Effector memory CD8-positive, alpha-beta T cell (primary cell): ENCODE data around the gene TM4SF1.
"Not testable (repeated sequence)": the region's sequence is repeated elsewhere in the genome, so short reads cannot be mapped to it uniquely, and the experiment has no call there.

Experiments
- ATAC-seq: fragments of 150-1000 bp; cut with Tn5 transposase; replicated peaks from 2 replicates; pipeline ENCODE4 v1.10.0; 2021; ENCODE audit warnings: mild to moderate bottlenecking, moderate library complexity
- DNase-seq, 3 experiments: peaks; one replicate each; pipeline ENCODE4 v3.0.0; 2021
- H3K27ac Mint-ChIP-seq, 2 donors: one replicate each; pipeline ENCODE4 v1.8.0; 2022; ENCODE audit warnings: mild to moderate bottlenecking in 2 of 2, mixed read lengths in 2 of 2, moderate library complexity in 2 of 2
- H3K27me3 Mint-ChIP-seq, 2 donors: one replicate each; pipeline ENCODE4 v1.8.0; 2022; ENCODE audit warnings: mixed read lengths in 2 of 2
- H3K36me3 Mint-ChIP-seq: one replicate; pipeline ENCODE4 v1.8.0; 2022; ENCODE audit warnings: mild to moderate bottlenecking, moderate library complexity, mixed read lengths; ENCODE audit not compliant: insufficient read depth
- H3K4me1 Mint-ChIP-seq, 2 donors: one replicate each; pipeline ENCODE4 v1.8.0; 2022; ENCODE audit warnings: low read depth in 2 of 2, mixed read lengths in 2 of 2
- H3K4me3 Mint-ChIP-seq, 2 donors: one replicate each; pipeline ENCODE4 v1.8.0; 2022; ENCODE audit warnings: mild to moderate bottlenecking in 2 of 2, mixed read lengths in 2 of 2, moderate library complexity in 2 of 2
- H3K9me3 Mint-ChIP-seq, 2 donors: one replicate each; pipeline ENCODE4 v1.8.0; 2022; ENCODE audit warnings: mixed read lengths in 2 of 2

Gene TM4SF1

DNA sequence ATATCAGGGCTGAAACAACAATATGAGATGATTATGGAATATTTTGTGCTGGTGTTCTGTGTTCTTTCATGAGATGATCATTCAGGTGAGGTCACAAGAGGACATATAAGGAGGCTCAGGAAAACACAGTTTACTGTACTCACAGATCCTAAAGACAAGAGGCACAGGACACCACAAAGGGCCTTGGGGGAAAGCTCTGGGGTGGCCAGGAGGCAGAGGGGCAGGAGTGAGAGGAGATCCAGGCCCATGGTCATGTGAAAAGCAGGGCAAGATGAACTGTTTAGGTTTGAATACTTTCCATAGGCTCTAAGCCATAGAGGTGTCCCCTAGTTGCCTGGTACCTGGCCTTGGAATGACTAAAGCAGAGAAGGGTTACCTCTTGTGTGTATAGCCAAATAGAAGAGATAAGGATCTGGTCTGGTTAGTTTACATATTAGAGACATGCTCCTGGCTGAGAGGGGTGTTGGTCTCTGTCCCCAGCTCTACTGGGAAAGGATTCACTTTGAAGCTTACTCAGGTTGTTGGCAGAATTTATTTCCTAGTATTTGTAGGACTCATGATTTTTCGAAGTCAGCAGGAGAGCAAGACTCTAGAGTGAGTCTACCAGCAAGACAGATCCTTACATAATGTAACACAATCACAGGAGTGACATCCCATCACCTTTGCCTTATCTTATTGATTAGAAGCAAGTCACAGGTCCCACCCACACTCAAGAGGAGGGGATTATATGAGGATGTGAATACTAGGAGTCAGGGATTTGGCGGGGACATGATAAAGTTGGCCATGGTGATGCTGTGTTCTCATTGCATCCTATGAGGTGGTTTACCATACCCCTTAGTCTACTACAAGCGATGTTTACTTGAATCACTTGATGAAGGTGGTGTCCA is 11.3 kb upstream of the TM4SF1 start:
- Mint-ChIP-seq H3K27ac (no peak overlapping the region), H3K4me3 (no peak overlapping the region), H3K4me1 (no peaks in the 10 kb centered on the region), H3K27me3 (peaks cover 15 to 33% of the 10 kb centered on the region in 2 donors), H3K36me3 (no peaks in the 10 kb centered on the region), H3K9me3 (no peaks in the 10 kb centered on the region)
- DNase-seq (no peak), ATAC-seq (no peak)

- Mint-ChIP-seq H3K4me3 (no peak overlapping the region), H3K9me3 (no peaks in the 10 kb centered on the region), H3K27ac (no peak overlapping the region), H3K27me3 (peaks cover 15 to 33% of the 10 kb centered on the region in 2 donors), H3K36me3 (no peaks in the 10 kb centered on the region), H3K4me1 (no peaks in the 10 kb centered on the region)
- no peak for DNase-seq
- ATAC-seq = no peak
Observed at GRCh38 chr3:149388001-149388440, 10.6 kb upstream of the TM4SF1 start.

- Mint-ChIP-seq H3K36me3 (no peaks in the 10 kb centered on the region), H3K4me1 (no peaks in the 10 kb centered on the region), H3K27me3 (peaks cover 5 to 28% of the 10 kb centered on the region in 2 donors), H3K27ac (no peak overlapping the region), H3K4me3 (no peak overlapping the region), H3K9me3 (no peaks in the 10 kb centered on the region)
- no peak for DNase-seq
- no peak for ATAC-seq
Observed at GRCh38 chr3:149386299-149386606, 8.8 kb upstream of the TM4SF1 start.

DNA sequence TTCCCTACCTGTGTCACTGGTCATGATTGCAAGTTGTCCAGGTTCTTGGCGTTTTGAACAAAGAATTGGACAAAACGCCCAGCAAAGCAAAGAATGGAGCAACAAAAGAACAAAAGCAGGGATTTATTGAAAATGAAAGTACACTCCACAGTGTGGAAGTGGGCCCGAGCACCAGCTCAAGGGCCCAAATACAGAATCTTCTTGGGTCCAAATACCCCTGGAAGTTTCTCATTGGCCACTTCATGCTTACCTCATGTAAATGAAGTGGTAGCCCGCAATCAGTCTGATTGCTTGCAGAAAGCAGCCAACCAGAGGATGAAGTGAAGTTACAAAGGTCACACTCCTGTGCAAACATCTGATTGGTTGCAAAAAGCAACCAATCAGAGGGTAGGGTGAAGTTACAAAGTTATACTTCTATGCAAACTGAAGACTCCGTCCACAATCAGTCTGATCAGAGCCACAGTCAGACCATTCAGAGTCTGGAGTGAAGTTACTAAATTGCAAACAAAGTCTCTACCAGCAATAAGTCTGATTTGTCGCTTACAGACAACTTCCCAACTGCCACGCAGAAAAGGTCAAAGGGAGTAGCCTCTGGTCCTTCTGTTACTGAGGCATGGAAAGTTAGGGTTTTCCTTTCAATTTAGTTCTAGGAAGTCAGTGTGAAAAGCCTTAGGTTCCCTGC is 8.3 kb upstream of the TM4SF1 start:
- no peak overlapping the region for H3K4me3 Mint-ChIP-seq
- no peaks in the 10 kb centered on the region for H3K4me1 Mint-ChIP-seq
- DNase-seq (no peak), ATAC-seq (no peak)
- H3K27ac Mint-ChIP-seq = no peak overlapping the region
- H3K36me3 Mint-ChIP-seq = no peaks in the 10 kb centered on the region
- no peaks in the 10 kb centered on the region for H3K9me3 Mint-ChIP-seq
- peaks cover under 1 to 26% of the 10 kb centered on the region in 2 donors for H3K27me3 Mint-ChIP-seq

DNA sequence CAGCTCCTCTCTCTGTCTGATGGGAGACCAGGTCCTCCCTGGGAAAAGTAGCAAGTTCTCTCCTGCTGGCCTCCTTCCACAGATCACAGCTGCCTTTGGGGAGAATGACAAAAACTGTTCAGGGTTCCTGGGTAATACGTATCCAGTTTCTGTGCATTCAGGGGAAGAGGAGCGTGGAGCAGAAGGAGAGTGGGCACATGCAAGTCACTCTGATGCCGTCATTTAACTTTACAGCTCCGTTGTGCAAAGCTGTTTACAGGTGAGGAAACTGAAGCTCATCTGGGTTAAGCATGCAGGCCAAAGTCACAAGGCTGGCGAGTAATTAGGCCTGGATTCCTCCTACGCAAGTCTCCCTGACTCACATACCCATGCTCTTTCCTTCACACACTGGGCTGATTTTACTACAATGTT is 7.5 kb upstream of the TM4SF1 start:
- Mint-ChIP-seq H3K27me3 (peaks cover 0 to 25% of the 10 kb centered on the region in 2 donors), H3K4me3 (no peak overlapping the region), H3K27ac (no peak overlapping the region), H3K36me3 (no peaks in the 10 kb centered on the region), H3K4me1 (no peaks in the 10 kb centered on the region), H3K9me3 (no peaks in the 10 kb centered on the region)
- no peak for DNase-seq
- no peak for ATAC-seq

- peaks cover 0 to 25% of the 10 kb centered on the region in 2 donors for H3K27me3 Mint-ChIP-seq
Observed at GRCh38 chr3:149384167-149384566, 6.7 kb upstream of the TM4SF1 start.

DNA sequence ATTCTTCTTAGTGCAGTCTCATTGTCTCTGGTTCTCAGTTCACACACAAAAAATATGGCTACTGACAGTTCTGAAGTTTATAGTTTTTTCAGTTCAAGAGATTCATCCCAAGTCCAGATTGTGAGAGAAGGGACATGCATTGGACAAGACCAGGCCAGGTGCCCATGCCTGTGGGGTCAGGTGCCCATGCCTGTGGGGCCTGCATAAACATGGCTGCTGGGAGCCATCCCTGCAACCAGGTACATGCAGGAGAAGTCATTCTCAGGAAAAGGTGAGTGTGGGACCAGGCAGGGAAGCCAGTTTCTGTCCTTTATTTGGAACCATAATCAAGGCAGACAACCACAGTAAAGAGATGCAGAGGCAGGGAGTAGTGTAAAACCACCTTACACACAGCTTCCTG is 6.3 kb upstream of the TM4SF1 start:
- H3K4me1 Mint-ChIP-seq = no peaks in the 10 kb centered on the region
- ATAC-seq = no peak
- H3K27ac Mint-ChIP-seq = no peak overlapping the region
- peaks cover 3 to 26% of the 10 kb centered on the region in 2 donors for H3K27me3 Mint-ChIP-seq
- H3K9me3 Mint-ChIP-seq = no peaks in the 10 kb centered on the region
- no peaks in the 10 kb centered on the region for H3K36me3 Mint-ChIP-seq
- no peak for DNase-seq
- no peak overlapping the region for H3K4me3 Mint-ChIP-seq

More at GRCh38 chr3:149384167-149384566, 6.7 kb upstream of the TM4SF1 start:
- H3K4me3 Mint-ChIP-seq = no peak overlapping the region
- no peak for ATAC-seq
- DNase-seq = no peak
- H3K4me1 Mint-ChIP-seq = no peaks in the 10 kb centered on the region
- H3K27ac Mint-ChIP-seq = no peak overlapping the region
- no peaks in the 10 kb centered on the region for H3K36me3 Mint-ChIP-seq
- H3K9me3 Mint-ChIP-seq = no peaks in the 10 kb centered on the region

- H3K4me3 Mint-ChIP-seq = no peak overlapping the region
- H3K27me3 Mint-ChIP-seq = peaks cover 14 to 26% of the 10 kb centered on the region in 2 donors
- DNase-seq (no peak), ATAC-seq (no peak)
- no peaks in the 10 kb centered on the region for H3K4me1 Mint-ChIP-seq
- H3K9me3 Mint-ChIP-seq = no peaks in the 10 kb centered on the region
- H3K36me3 Mint-ChIP-seq = no peaks in the 10 kb centered on the region
- no peak overlapping the region for H3K27ac Mint-ChIP-seq
Observed at GRCh38 chr3:149382518-149382917, 5.1 kb upstream of the TM4SF1 start.

DNA sequence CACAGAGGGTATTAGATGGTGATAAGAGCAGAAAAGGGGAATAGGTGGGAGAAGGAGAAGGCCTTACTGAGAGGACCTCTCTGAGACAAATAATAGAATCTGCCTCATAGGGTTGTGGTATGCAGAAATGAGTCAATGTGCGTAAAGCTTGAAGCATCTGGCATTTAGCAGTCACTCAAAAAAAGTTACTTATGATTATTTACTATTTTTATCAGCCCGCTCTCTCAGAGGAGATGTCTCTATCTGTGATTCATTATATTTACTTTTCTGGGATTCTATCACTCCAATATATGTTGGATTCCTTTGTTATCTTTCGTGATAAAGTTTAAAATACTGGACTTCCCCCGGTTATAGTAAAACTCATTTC is 4.6 kb upstream of the TM4SF1 start:
- DNase-seq = no peak
- no peak overlapping the region for H3K27ac Mint-ChIP-seq
- no peak overlapping the region for H3K4me3 Mint-ChIP-seq

DNA sequence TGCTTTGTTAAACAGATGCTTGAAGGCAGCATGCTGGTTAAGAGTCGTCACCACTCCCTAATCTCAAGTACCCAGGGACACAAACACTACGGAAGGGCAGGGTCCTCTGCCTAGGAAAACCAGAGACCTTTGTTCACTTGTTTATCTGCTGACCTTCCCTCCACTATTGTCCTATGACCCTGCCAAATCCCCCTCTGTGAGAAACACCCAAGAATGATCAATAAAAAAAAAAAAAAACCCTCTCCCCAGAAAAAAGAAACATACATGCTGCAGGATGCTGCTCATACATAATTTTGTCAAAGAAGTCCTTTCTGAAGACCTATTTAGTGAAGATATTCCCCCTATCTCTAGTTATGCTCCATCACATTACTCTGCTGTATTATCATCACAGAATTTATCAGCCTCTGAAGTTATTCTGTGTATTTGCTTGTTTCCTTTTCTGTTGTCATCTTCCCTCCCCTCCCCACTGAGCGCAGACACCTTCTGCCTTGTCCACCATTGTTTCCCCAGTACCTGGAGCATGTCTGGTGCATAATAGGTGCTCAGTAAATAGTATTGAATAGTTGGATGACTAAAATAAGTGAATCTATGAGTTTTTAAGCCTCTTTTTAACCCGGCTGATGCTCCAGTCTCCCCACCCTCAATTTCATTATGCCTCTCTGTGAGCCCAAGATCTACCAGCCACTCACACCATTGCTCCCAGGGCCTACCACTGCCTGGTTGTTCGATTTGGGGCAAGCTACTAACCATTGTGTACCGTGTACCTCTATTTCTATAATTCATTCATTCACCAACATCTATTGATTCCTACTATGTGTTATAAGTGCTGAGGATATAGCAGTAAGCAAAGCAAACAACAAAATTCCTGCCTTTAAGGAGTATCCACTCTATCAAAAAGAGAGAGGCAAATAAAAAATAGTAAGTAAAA is 4.0 kb upstream of the TM4SF1 start:
- ATAC-seq = no peak
- H3K36me3 Mint-ChIP-seq = no peaks in the 10 kb centered on the region
- no peak overlapping the region for H3K27ac Mint-ChIP-seq
- H3K4me1 Mint-ChIP-seq = no peaks in the 10 kb centered on the region
- H3K27me3 Mint-ChIP-seq = peaks cover 23 to 35% of the 10 kb centered on the region in 2 donors
- H3K4me3 Mint-ChIP-seq = no peak overlapping the region
- H3K9me3 Mint-ChIP-seq = no peaks in the 10 kb centered on the region
- DNase-seq = no peak

More for the DNA sequence above, 4.6 kb upstream of the TM4SF1 start:
- Mint-ChIP-seq H3K36me3 (no peaks in the 10 kb centered on the region), H3K9me3 (no peaks in the 10 kb centered on the region), H3K27me3 (peaks cover 18 to 29% of the 10 kb centered on the region in 2 donors), H3K4me1 (no peaks in the 10 kb centered on the region)
- no peak for ATAC-seq

DNA sequence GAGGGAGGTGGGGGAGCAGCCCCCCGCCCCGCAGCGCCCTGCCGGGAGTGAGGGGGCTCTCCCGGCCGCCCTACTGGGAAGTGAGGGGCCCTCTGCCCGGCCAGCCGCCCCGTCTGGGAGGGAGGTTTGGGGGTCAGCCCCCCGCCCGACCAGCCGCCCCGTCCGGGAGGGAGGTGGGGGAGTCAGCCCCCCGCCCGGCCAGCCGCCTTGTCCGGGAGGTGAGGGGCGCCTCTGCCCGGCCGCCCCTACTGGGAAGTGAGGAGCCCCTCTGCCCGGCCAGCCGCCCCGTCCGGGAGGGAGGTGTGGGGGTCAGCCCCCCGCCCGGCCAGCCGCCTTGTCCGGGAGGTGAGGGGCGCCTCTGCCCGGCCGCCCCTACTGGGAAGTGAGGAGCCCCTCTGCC is 2.8 kb upstream of the TM4SF1 start:
- not testable (repeated sequence) for H3K36me3 Mint-ChIP-seq, DNase-seq, H3K4me3 Mint-ChIP-seq, ATAC-seq, H3K4me1 Mint-ChIP-seq, H3K27ac Mint-ChIP-seq, H3K9me3 Mint-ChIP-seq
- peaks cover 27 to 41% of the 10 kb centered on the region in 2 donors for H3K27me3 Mint-ChIP-seq

- Mint-ChIP-seq H3K9me3 (no peaks in the 10 kb centered on the region), H3K27me3 (peaks cover 32 to 42% of the 10 kb centered on the region in 2 donors), H3K36me3 (no peaks in the 10 kb centered on the region), H3K4me1 (no peaks in the 10 kb centered on the region), H3K4me3 (no peak overlapping the region), H3K27ac (peak overlapping the region in 1 of 2 donors; percentile 15)
- ATAC-seq = no peak
- DNase-seq = no peak
Observed at GRCh38 chr3:149378478-149379309, 1.2 kb upstream of the TM4SF1 start.
